HG02870 (cell line): Measurements from ENCODE around the gene USP12.
A peak's percentile ranks its signal among the peaks of the same experiment; 100 is the strongest.

Source experiments
- ATAC-seq: cut with Tn5 transposase; IDR thresholded peaks from one replicate; pipeline ENCODE4 v1.9.1; 2021; ENCODE audit warnings: mild to moderate bottlenecking, moderate library complexity; ENCODE audit not compliant: unreplicated experiment

USP12 gene

GRCh38 chr13:27186295-27186694 is 14.7 kb upstream of the USP12 start:
- ATAC-seq, result no peak

- no peak for ATAC-seq
These were observed 12.0 kb upstream of the USP12 start for GRCh38 chr13:27183561-27184147.

- ATAC-seq, result no peak
These were observed 11.4 kb upstream of the USP12 start for GRCh38 chr13:27182844-27183497.

- no peak for ATAC-seq
These were observed 10.4 kb upstream of the USP12 start for GRCh38 chr13:27182054-27182453.

- ATAC-seq, result no peak
These were observed 6.2 kb upstream of the USP12 start for GRCh38 chr13:27177852-27178251.

GRCh38 chr13:27176470-27177410 is 5.1 kb upstream of the USP12 start:
- ATAC-seq, result no peak

GRCh38 chr13:27174766-27175455 is 3.3 kb upstream of the USP12 start:
- no peak for ATAC-seq

- ATAC-seq, result no peak
These were observed 858 bp upstream of the USP12 start for GRCh38 chr13:27172495-27172842.

GRCh38 chr13:27171827-27172494 is 350 bp upstream of the USP12 start:
- peak; percentile 65 for ATAC-seq

GRCh38 chr13:27170516-27171243 is 931 bp downstream of the USP12 start:
- ATAC-seq, result peak; percentile 6

GRCh38 chr13:27170221-27170515 is 1.4 kb downstream of the USP12 start:
- ATAC-seq, result peak; percentile 24

GRCh38 chr13:27168906-27169657 is 2.5 kb downstream of the USP12 start:
- ATAC-seq, result no peak

GRCh38 chr13:27168086-27168485 is 3.5 kb downstream of the USP12 start:
- no peak for ATAC-seq

GRCh38 chr13:27166313-27166712 is 5.3 kb downstream of the USP12 start:
- no peak for ATAC-seq

- no peak for ATAC-seq
These were observed 9.6 kb downstream of the USP12 start for GRCh38 chr13:27161980-27162379.

GRCh38 chr13:27161423-27161822 is 10.2 kb downstream of the USP12 start:
- no peak for ATAC-seq

GRCh38 chr13:27160657-27161295 is 10.8 kb downstream of the USP12 start:
- ATAC-seq, result no peak

- ATAC-seq, result no peak
These were observed 11.6 kb downstream of the USP12 start for GRCh38 chr13:27159806-27160563.
